Effector CD8-positive, alpha-beta T cell (primary cell): ENCODE data around the gene C2CD4C.
"Not testable (repeated sequence)": the region's sequence is repeated elsewhere in the genome, so short reads cannot be mapped to it uniquely, and the experiment has no call there.

Experiments used
- DNase-seq: peaks from one replicate; lab custom pipeline; 2025; lab: John Stamatoyannopoulos, UW

C2CD4C gene

DNA sequence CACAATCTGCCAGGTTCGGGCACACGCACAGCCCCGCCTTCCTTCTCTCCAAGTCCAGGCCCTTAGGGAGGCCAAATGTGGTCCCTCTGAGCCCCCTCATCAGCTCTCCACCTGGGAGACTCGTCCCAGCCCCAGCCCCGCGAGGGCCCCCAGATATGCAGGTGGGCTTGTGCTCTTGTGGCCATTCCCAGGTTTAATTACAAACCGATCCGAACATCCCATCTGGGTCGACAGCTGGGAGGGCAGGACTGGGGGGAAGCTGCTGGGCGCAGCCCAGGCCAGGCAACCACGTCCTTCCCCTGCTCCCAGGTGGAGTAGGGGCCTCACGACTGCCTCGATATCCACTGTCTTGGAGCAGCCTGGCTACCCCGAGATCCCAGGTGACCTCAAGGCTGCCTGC lies 7.5 kb upstream of the C2CD4C start:
- no peak for DNase-seq

DNA sequence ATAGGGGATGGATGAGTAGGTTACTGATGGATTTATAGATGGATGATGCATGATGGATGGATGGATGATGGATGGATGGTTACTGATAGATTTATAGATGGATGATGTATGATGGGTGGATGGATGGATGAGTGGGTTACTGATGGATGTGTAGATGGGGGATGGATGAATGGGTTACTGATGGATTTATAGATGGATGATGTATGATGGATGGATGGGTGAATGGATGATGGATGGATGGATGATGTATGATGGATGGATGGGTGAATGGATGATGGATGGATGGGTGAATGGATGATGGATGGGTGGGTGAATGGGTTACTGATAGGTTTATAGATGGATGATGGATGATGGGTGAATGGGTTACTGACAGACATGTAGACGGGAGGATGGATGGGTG lies 6.3 kb upstream of the C2CD4C start:
- no peak for DNase-seq

DNA sequence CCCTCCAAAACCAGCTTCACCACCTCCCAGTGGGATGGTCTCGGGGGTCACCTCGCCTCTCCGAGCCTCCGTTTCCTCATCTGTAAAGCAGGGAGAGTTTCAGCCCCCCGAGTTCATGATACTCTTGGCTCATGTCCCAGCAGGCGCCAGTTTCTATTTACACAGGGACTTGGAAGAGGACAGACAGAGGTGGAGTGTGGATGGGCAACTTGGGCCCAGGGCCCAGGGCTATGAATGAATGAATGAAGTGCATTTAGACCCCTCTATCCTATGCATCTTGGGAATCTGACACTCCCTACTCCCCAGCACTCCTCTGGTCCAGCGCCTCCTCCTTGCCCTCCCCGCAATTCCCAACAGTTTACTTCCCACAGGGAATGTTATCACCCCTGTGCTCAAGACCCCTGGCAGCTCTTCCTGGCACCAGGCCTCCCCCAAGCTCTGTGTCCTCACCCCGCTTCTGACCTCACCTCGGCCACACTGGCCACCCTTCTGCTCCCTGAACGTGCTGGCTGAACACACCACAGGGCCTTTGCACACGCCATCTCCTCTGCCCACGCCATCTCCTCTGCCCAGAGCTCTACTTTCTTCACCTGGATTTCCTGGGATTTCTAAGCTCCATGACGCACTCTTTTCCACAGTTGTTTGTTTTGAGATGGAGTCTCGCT lies 4.9 kb upstream of the C2CD4C start:
- no peak for DNase-seq

DNA sequence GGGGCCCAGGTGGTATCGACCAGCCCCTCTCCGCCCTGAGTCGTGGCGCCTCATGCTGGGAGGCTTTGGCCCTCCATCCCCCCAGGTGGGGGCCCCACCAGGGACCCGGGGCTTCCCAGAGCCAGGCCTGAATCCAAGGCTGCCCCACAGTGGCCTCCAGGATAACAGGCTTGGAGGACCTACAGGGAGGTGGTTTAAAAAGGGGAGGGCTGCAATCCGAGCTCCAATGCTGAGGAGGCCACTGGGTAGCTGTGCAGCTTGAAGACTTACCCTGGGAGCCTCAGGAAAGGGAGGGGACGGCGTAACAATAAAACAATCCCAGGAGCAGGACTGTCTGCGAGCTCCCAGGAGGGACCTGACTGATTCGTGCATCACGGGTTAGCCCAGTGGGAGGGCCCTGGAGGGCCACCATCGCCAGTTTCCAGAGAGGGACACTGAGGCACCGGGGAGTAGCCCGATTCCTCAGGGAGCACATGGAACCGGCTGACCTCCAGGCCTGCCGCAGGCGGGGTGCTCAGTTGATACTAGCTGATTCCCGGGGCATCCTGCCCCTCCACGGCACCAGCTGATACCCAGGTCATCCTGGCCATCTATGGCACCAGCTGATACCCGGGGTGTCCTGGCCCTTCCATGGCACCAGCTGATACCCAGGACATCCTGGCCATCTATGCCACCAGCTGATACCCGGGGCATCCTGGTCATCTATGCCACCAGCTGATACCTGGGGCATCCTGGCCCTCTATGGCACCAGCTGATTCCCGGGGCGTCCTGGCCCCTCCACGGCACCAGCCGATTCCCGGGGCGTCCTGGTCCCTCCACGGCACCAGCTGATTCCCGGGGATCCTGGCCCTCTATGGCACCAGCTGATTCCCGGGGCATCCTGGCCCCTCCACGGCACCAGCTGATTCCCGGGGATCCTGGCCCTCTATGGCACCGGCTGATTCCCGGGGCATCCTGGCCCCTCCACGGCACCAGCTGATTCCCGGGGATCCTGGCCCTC lies 3.7 kb upstream of the C2CD4C start:
- no peak for DNase-seq

DNA sequence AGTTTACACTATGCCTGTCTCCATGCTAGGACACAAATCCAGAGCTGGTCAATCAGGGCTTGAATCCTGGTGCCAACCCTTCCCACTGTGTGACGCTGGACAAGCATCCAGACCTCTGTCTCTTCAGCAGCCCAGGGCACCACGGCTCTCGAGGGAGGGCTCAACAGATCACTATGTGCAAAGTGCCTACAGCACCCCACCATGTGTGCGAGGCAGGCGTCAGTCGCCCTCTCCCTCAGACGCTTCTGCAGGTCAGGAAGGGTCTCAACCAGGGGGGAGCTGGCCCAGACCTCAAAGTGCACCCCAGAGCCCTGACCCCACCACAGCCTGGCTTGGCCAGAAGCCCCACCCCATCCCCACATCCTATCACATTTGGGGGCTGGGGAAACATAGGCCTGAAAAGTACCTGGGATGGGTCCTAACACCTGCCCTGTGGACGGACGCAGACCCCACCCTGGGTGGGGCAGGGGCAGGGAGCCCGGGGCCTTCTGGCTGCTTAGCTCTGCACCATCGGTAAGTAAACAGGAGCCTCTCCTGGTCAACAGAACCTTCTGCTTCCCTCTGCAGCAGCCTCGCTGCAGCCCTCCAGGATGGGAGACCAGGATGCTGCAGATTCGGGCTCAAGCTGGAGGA lies 2.9 kb upstream of the C2CD4C start:
- DNase-seq: no peak

DNA sequence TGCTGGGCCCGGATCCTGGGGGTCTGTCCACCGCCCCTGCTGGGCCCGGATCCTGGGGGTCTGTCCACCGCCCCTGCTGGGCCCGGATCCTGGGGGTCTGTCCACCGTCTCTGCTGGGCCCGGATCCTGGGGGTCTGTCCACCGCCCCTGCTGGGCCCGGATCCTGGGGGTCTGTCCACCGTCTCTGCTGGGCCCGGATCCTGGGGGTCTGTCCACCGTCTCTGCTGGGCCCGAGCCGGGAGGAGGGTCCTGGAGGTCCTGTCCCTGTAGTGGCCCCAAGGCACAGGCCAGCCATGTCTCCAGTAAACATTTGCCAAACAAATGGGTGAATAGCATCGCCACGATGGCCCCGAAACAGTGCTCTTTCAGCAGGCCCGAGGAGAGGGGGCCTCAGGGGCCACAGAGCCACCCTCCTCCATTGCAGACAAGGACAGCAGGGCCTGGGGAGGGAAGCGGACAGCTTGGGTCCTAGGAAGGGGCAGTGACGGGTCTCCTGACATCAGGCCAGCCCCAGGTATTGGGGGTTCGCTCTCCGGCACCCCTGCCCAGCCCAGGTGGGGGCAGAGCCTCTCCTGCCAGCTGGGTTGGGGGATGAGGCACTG lies 2.3 kb upstream of the C2CD4C start:
- not testable (repeated sequence) for DNase-seq

DNA sequence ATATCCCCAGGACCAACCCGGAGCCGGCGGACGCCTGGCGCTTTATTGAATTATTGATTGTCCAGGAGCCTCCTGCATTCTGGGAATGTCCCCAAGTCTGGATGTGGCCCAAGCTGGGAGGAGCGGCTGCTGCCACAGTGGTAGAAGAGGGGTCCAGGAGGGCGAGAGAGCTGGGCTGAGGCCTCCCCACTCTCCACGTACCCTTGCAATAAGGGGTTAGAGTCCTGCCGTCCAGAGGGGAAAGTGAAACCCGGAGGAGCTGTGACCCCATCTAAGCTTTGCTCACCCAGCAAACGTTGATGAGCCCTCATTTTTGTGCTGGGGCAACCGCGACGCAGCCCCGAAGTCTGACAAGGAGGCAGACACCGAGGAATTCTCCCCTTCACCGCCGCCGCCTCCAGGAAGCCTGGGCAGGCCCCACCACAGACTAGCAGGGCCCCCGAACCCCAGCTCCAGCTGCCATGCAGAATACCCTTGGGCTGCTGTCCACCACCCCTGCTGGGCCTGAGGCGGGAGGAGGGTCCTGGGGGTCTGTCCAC lies 1.4 kb upstream of the C2CD4C start:
- DNase-seq: no peak

DNA sequence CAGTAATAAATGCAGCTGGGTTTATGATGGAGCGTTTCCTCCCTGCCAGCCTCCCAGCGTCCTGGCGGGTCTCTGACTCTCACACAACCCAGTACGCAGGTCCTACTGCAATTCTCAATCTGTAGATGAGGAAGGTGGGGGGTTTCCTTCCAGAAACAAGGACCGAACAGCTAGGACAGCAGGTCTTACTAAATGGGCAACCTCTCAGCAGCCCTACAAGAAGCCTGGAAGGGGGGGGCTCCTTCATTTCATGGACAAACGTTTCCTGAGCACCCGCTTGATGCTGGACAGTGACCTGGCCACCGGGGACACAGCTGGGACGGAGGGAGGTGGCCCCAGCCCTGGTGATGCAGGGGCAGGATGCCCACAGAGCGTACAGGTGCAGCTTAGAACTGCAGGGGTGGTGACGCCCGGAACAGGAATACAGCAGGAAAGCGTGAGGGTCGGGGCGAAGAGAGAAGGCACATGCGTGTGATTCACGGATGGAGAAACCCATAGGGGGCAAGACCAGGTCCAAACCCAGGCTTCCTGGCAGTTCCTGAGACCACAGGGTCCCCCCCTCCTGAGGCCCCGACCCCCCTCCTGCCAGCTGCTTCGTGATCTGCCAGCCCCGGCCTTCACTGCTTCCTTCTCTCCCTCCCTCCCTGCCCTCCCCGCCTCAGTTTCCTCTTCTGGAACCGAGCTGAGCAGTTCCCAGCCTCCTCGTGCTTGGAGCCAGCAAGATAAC lies 732 bp upstream of the C2CD4C start:
- no peak for DNase-seq

DNA sequence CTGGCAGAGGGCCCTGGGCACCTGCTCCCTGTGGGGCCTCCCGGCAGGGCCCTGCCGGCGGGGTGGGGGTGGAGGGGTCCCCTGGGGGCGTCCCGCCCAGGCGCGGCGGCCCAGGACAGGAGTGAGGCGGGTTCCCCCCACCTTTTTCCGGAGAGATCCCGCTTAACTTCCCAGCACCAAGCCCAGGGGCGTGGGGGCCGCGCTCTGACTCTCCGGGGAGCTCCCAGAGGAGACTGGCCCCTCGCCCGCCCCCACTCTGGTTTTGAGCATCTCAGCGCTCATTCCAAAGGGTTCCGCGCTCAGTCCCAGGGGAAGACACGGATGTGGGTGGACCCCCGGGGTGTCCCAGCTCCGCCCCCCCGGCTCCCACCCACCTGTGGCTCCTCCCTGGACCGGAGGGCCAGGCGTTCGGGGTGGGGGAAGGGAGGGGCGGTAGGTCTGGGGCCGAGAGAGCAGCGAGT lies 476 bp downstream of the C2CD4C start:
- no peak for DNase-seq

DNA sequence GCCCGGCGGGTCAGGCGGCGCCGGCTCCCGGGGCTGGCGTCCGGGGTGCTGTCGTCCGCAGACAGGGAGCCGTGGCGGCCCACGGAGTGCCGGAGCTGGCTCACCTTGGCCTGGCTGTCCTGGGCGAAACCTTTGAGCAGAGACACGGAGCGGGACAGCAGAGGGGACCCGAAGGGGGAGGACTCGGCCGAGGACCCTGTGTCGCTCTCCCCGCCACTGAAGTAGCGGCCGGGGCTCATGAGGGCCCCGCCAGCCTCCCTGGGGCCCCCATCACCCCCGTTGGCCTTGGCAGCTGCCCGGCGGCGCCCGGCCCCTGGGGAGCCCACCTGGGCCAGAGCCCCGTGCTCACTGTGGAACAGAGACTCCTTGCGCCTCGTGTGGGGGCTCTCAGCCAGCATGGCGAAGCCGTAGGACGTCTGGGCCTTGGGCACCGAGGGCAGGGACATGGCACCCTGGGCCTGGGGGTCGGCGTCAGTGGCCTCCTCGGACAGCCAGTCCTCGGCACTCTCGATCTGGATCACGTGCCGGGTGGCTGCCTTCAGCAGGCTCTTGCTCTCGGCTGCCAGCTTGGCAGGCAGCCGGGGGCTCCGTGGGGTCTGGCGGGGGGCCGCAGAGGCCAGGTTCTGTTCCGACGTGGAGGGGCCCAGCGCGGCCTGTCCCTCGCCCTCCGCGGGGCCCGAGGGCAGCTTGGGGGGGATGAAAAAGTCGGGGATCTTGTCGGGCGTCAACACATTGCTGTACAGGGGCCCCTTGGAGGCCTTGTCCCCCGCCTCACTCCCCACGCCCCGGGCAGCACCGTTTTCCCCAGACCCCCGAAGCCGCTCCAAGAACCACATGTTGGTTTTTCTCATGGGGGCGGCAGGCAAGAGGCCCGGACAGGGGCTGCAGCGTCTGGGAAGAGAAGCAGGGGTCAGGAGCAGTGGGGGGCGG lies 1.2 kb downstream of the C2CD4C start:
- no peak for DNase-seq

DNA sequence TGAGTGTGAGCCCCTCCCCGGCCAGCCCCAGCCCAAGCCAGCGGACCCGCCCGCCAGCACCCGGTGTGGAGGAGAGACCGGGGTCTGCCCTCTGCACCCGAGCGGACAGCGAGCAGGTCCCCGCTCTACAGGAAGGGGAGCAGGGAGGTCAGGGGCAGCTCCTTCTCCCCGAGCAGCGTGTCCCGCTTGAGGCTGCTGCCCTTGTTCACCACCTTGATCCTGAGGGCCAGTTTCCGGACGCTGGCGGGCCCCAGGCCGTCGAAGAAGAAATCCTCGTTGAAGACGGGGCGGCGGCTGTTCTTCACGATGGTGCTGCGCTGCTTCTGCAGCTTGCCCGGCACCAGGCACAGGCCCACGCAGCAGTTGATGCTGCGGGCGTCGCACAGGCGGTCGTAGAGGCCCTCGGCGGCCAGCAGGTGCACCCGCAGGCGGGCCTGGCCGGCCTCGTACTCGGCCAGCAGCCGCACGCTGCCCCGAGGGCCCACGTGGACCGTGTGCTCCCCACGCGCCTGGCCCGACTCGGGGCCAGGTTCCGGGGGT lies 1.9 kb downstream of the C2CD4C start:
- DNase-seq: no peak

DNA sequence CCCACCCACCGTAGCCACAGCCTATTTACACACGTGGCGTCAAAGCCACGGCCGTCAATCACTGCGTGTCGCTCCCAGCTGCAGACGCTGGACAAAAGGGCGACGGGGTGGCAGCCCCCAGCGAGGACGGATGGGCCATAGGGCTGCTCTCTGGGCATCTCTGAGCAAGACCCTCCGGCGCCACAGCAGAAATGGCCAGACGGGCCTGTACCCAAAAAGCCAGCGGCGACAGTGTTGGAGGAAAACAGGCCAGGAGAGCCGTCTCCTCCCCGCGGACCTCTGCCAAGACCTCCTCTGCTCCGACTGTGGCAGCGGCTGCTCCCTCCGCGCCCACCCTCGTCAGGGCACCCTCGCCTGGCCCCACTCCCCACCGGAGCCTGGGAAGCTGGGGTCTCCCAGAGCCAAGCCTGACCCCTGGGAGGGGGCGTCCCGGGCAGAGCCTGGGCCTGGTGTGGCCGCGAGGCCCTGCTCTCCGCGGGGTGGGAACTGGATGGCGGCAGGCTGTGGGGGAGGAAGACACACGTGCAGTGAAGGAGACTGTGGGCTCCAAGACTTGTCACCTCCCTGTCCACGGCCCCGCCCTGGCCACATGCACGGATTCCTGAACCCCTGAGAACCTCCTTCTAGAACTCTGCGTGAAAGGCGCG lies 2.7 kb downstream of the C2CD4C start:
- DNase-seq: no peak

DNA sequence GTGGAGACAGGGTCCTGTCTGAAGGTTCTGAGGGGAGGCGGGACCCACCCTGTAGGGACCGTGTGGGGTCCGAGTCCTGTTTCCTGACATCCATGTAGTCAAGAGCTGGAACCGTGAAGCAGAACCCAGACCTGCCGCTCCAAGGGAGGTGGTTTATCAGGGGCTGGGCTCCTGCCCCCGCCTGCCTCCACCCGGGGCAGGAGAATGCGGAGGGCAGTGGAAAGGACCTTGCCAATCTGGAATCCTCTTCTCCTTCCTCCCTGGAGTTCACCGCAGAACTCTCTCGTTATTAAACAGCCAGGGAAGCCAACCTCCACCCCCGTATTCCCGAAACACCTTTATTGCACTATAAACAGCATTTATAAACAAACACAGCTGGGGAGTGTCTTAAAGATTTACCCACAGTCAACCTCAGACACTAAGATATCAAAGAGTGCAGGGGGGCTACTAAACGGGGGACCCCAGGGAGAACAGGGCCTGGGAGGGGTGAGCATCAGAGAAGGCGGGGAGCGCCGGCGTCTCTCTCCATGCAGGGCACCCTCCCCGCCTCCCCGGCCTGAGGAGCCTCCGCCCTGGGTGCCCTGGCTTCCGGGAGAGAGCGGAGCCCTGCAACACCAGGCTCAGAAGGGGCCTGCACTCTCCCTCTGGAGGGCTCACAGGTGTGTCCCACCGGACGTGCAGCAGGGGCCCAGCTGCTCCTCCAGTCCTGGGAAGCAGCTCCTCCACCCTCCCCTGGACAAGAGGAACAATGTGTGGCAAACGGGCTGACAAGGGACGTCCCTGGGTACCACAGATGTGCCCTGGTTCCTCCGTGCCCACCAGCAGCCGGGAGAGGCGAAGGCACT lies 3.6 kb downstream of the C2CD4C start:
- DNase-seq: no peak

DNA sequence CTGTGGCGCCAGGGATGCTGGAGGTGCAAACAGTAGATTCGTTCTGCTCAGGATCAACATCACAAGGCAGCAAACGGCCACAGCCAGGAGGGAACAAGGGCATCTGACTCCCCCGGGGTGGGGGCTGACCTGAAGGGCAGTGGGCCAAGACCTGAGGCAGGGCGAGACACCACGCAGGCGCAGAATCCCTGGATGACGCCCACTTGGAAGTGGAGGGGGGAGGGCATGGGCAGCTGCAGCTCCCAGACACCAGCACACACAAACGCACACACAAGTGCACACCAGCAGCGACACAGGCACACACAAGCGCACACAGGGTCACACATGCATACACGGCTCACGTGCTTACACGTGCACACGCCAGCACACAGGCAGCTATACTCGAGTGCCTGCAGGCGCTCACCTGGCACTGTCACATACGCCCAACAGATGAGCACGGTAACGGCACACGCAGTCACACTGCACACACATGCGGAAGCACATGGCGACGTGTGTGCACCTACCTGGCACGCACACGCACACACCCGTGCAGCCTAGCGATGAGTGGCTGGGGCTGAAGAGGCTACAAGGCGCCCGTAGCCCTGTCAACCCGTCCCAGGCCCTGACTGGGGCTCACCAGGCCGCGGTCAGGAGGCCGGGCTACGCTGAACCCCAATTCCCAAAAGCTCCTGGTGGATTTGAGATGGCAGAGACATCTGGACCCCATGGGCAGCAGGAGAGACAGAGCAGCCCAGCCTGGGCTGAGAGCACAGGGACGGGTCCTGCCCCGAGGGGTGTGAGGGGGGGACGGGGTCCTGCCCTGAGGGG lies 5.5 kb downstream of the C2CD4C start:
- no peak for DNase-seq

DNA sequence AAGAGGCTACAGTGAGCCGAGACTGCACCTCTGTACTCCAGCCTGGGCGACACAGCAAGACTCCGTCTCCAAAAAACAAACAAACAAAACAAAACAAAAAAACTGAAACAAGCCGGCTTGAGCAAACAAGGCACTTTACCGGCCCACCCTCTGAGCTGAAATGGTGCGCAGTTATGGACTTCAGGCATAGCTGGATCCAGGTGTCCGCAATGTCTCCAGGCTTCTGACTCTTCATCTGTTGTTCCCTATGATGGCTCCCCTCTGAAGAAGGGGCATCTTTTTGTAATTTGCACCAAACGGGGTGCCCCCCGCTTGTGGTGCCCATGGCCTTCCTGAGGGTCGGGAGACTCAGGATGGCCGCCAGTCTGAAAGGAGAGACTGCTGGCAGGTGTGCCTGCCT lies 6.2 kb downstream of the C2CD4C start:
- no peak for DNase-seq

DNA sequence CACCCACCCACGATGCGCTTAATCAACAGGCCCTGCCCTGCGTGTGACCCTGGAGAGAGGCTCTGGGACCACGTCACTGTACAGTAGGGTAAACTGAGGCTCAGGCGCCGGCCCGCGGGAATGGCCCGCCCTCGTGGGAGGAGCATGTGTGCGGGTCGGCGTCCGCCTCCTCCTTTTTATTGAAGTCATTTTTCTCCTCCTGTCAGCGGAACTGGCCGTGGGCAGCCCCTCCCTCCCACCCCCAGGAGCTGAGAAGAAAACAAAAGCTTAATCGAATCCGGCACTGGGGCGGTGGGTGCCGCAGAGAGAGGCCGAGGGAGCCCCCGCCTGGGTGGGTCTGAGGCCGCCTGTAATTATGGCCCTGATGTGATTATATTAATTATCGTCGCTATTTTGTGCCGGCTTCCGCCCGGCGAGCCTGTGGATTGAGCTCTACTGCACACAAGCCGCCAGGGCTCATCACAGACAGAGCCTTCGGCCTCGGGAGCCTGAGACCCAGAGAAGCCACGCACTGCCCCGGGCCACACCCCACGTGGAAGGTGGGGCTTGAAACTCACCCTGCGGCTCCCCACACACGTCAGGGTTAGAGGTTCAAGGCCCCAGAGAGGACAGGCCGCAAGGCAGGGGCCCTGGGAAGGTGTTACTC lies 7.0 kb downstream of the C2CD4C start:
- DNase-seq: no peak
